ENCODE measurements around the gene GRXCR2. TPM values are rescaled to one million over a fixed set of nuclear protein-coding genes. Genes with fewer than 3 reads are reported as not detected.

GRXCR2 gene
- not detected in 2 replicates for polyA plus RNA-seq

GRCh38 chr5:145872914-145873313 lies at the start of gene GRXCR2:
TSS of gene GRXCR2 (minus strand) at chr5:145873014. CDS start at chr5:145872968, 46 bp downstream.

DNA sequence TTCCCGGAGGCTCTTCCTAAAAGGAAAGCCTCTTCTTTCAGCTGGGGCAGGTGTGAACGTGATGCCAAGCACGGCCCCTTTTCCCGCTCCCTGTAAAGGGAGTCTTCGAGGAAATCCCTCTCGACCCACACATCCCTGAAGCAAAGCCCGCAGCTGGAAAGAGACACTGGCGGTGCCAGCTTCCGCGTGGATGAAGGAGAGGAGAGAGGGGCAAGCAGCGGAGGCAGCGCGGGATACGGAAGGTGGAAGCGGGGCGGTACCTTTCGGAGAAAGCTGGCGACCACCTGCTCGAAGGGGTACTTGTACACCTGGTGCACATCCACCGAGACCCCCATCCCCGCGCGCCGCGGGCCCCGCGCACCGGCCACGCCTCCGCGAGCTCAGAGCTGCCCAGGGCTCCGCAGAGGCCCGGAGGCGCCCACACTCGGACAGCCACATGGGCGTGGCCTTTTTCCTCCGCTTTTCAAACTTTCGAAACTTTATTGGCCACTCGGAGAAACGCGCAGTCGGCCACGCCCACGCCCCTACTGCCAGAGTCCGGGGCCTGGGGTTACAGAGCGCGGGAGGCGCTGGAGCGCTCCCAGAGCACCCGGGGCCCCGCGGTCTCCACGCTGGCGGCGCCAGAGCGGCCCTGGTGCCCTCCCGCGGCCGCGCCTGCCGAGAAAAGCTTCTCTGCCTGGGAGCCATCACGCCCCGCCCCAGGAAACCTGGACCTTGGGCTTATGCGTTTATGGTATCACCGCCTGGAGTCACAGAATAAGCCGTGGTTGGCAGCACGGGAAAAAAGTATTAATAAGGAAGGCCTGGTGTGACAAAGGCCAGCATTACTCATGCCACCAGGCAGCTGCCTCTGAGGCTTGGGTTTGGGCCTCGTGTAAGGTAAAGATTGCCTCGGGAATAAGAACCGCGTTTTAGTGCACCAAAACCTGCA lies 37.6 kb downstream of the GRXCR2 start, which contains the start of gene PRELID2:
PRELID2 (minus strand) TSS at position 426 of the 931 bp plus-strand sequence; CDS start at position 335, 91 bp downstream.

Other genes with a start within 250 kb of the GRXCR2 start
- 2.0 TPM in 1 of 2 replicates, not detected in the other for gene PRELID2, start 37.7 kb downstream of the GRXCR2 start, polyA plus RNA-seq
- not detected in 2 replicates for gene SH3RF2, start 63.6 kb upstream of the GRXCR2 start, polyA plus RNA-seq
- not detected in 2 replicates for gene PLAC8L1, start 232.6 kb upstream of the GRXCR2 start, polyA plus RNA-seq